H9 (cell line): ENCODE measurements around the gene PDZK1IP1. TPM values are rescaled to one million over a fixed set of nuclear protein-coding genes. Genes with fewer than 3 reads are reported as not detected.
A peak's percentile ranks its signal among the peaks of the same experiment; 100 is the strongest.

ENCODE experiments used
- DNase-seq: peaks from one replicate; pipeline ENCODE4 v3.0.0-alpha.2; 2017
- H2AFZ ChIP-seq: one replicate; pipeline ENCODE4 v1.6.1; 2013; ENCODE audit warnings: mild to moderate bottlenecking, low read length, control low read depth, moderate library complexity
- H2AK5ac ChIP-seq: 2 replicates; pipeline ENCODE4 v1.6.1; 2013; ENCODE audit warnings: low read length, control low read depth, mixed read lengths; ENCODE audit not compliant: insufficient read length
- H2BK120ac ChIP-seq: one replicate; pipeline ENCODE4 v1.6.1; 2013; ENCODE audit warnings: low read depth, mild to moderate bottlenecking, low read length, control low read depth, inconsistent platforms; ENCODE audit not compliant: poor library complexity, severe bottlenecking
- H2BK12ac ChIP-seq: 2 replicates; pipeline ENCODE4 v1.6.1; 2013; ENCODE audit warnings: low read length, control low read depth, mixed read lengths, low read depth; ENCODE audit not compliant: insufficient read length
- H2BK15ac ChIP-seq: 2 replicates; pipeline ENCODE4 v1.6.1; 2013; ENCODE audit warnings: low read depth, low read length, control low read depth
- H2BK20ac ChIP-seq: one replicate; pipeline ENCODE4 v1.6.1; 2013; ENCODE audit warnings: low read depth, mild to moderate bottlenecking, low read length, control low read depth, inconsistent platforms; ENCODE audit not compliant: poor library complexity, severe bottlenecking
- H2BK5ac ChIP-seq: 2 replicates; pipeline ENCODE4 v1.6.1; 2013; ENCODE audit warnings: low read length, control low read depth, mixed read lengths; ENCODE audit not compliant: insufficient read length
- H3K14ac ChIP-seq: 2 replicates; pipeline ENCODE4 v1.6.1; 2013; ENCODE audit warnings: low read length, control low read depth; ENCODE audit not compliant: insufficient read depth
- H3K18ac ChIP-seq: 2 replicates; pipeline ENCODE4 v1.6.1; 2013; ENCODE audit warnings: low read depth, mild to moderate bottlenecking, mixed read lengths, low read length, control low read depth; ENCODE audit not compliant: insufficient read length
- H3K23ac ChIP-seq: 2 replicates; pipeline ENCODE4 v1.6.1; 2013; ENCODE audit warnings: low read length, control low read depth, mixed read lengths, low read depth; ENCODE audit not compliant: insufficient read length
- H3K23me2 ChIP-seq: 2 replicates; pipeline ENCODE4 v1.6.1; 2013; ENCODE audit warnings: low read depth, mild to moderate bottlenecking, mixed read lengths, low read length, control low read depth; ENCODE audit not compliant: insufficient read length, poor library complexity, severe bottlenecking
- H3K27ac ChIP-seq: 2 replicates; pipeline ENCODE4 v1.5.1; 2013; ENCODE audit warnings: low read length, control low read depth, mixed read lengths, low read depth; ENCODE audit not compliant: insufficient read length
- H3K27me3 ChIP-seq: 2 replicates; pipeline ENCODE4 v1.6.1; 2013; ENCODE audit warnings: low read length, control low read depth, inconsistent platforms; ENCODE audit not compliant: insufficient read depth
- H3K4ac ChIP-seq: 2 replicates; pipeline ENCODE4 v1.6.1; 2013; ENCODE audit warnings: low read depth, mild to moderate bottlenecking, control low read depth, inconsistent platforms, low read length, moderate library complexity
- H3K4me1 ChIP-seq: 2 replicates; pipeline ENCODE4 v1.6.1; 2013; ENCODE audit warnings: low read length, control low read depth, inconsistent platforms; ENCODE audit not compliant: insufficient read depth
- H3K4me2 ChIP-seq: 2 replicates; pipeline ENCODE4 v1.6.1; 2013; ENCODE audit warnings: low read length, control low read depth, mixed read lengths; ENCODE audit not compliant: insufficient read length, insufficient read depth
- H3K56ac ChIP-seq: 2 replicates; pipeline ENCODE4 v1.6.1; 2013; ENCODE audit warnings: low read depth, mild to moderate bottlenecking, mixed read lengths, low read length, control low read depth; ENCODE audit not compliant: insufficient read length
- H3K79me1 ChIP-seq: 2 replicates; pipeline ENCODE4 v1.6.1; 2013; ENCODE audit warnings: low read depth, mild to moderate bottlenecking, moderate library complexity, low read length, control low read depth, inconsistent platforms; ENCODE audit not compliant: insufficient read depth, poor library complexity, severe bottlenecking
- H3K79me2 ChIP-seq: 2 replicates; pipeline ENCODE4 v1.6.1; 2013; ENCODE audit warnings: low read length, control low read depth, inconsistent platforms; ENCODE audit not compliant: insufficient read depth
- H3K9ac ChIP-seq: 2 replicates; pipeline ENCODE4 v1.6.1; 2013; ENCODE audit warnings: low read length, control low read depth, mixed read lengths; ENCODE audit not compliant: insufficient read length; ENCODE audit errors: extremely low read depth
- H3K9me3 ChIP-seq: one replicate; pipeline ENCODE4 v1.6.1; 2013; ENCODE audit warnings: low read depth, low read length, inconsistent platforms; ENCODE audit not compliant: control insufficient read depth
- H3T11ph ChIP-seq: one replicate; pipeline ENCODE4 v1.6.1; 2013; ENCODE audit warnings: mild to moderate bottlenecking, low read length, control low read depth, inconsistent platforms
- H4K20me1 ChIP-seq: one replicate; pipeline ENCODE4 v1.6.1; 2013; ENCODE audit not compliant: control insufficient read depth, insufficient read length, insufficient read depth
- H4K5ac ChIP-seq: 2 replicates; pipeline ENCODE4 v1.6.1; 2013; ENCODE audit warnings: low read depth, mild to moderate bottlenecking, mixed read lengths, low read length, control low read depth; ENCODE audit not compliant: insufficient read length
- H4K8ac ChIP-seq: replicated peaks from 2 replicates; pipeline ENCODE4 v1.6.1; 2013; ENCODE audit warnings: low read length, control low read depth, mixed read lengths, low read depth; ENCODE audit not compliant: insufficient read length
- H4K91ac ChIP-seq: 2 replicates; pipeline ENCODE4 v1.6.1; 2013; ENCODE audit warnings: low read depth, mild to moderate bottlenecking, moderate library complexity, mixed read lengths, low read length, control low read depth; ENCODE audit not compliant: insufficient read length
- H3K27ac Mint-ChIP-seq, 3 experiments: 2 replicates in 2 of 3; 3 replicates in 1 of 3; pipeline ENCODE4 v1.8.0; 2020 to 2021; ENCODE audit warnings: mixed read lengths in 3 of 3, mild to moderate bottlenecking in 1 of 3, moderate library complexity in 1 of 3
- H3K27me3 Mint-ChIP-seq: 2 replicates; pipeline ENCODE4 v1.8.0; 2021; ENCODE audit warnings: low read depth, mild to moderate bottlenecking, moderate library complexity, mixed read lengths
- H3K36me3 Mint-ChIP-seq, 3 experiments: 2 replicates in 2 of 3; 3 replicates in 1 of 3; pipeline ENCODE4 v1.8.0; 2020 to 2021; ENCODE audit warnings: low read depth in 3 of 3, mixed read lengths in 3 of 3; ENCODE audit not compliant: insufficient read depth in 1 of 3
- H3K4me1 Mint-ChIP-seq, 2 experiments: 2 replicates each; pipeline ENCODE4 v1.8.0; 2020; ENCODE audit warnings: mixed read lengths in 2 of 2
- H3K4me3 Mint-ChIP-seq, 2 experiments: 2 replicates in 1 of 2; 3 replicates in 1 of 2; pipeline ENCODE4 v1.8.0; 2020 to 2021; ENCODE audit warnings: mild to moderate bottlenecking in 2 of 2, mixed read lengths in 2 of 2, moderate library complexity in 1 of 2
- H3K9me3 Mint-ChIP-seq, 2 experiments: 2 replicates in 1 of 2; 3 replicates in 1 of 2; pipeline ENCODE4 v1.8.0; 2020; ENCODE audit warnings: mild to moderate bottlenecking in 2 of 2, mixed read lengths in 2 of 2, moderate library complexity in 1 of 2
- CTCF ChIP-seq: fragments of 200-600 bp; sonication (generic); conservative IDR thresholded peaks from 3 replicates; pipeline ENCODE4 v1.8.0; 2021; ENCODE audit warnings: antibody characterized with exemption, mild to moderate bottlenecking
- WGBS: extraction: QIAGEN DNeasy Blood & Tissue Kit; methylation state at CpG from one replicate; pipeline ENCODE4 v1.1.7; 2013; ENCODE audit warnings: missing lambda C conversion rate, low lambda C conversion rate, mixed read lengths; ENCODE audit not compliant: insufficient read length; ENCODE audit errors: extremely low coverage; 5-methylcytosine and 5-hydroxymethylcytosine counted together
- total RNA-seq: library from RNA; stranded (reverse); gene quantifications from 2 replicates; pipeline ENCODE4 v1.2.1, GENCODE V29; 2021

The PDZK1IP1 gene
- total RNA-seq, 1 experiment from 2014 or later = not detected

GRCh38 chr1:47190857-47191256 lies 1.0 kb upstream of the PDZK1IP1 start:
- WGBS = no CpG with 5 or more reads among the region's 6 CpGs
- no peak overlapping the region for H2AK5ac ChIP-seq
- H2AFZ ChIP-seq = no peak overlapping the region
- no peak overlapping the region for H4K5ac ChIP-seq
- no peak overlapping the region for H4K91ac ChIP-seq
- H3K9me3 Mint-ChIP-seq = no peaks in the 10 kb centered on the region
- H2BK120ac ChIP-seq = no peak overlapping the region
- H3K56ac ChIP-seq = no peak overlapping the region
- H3K4ac ChIP-seq = no peak overlapping the region
- no peak overlapping the region for H3K18ac ChIP-seq
- H2BK20ac ChIP-seq = no peak overlapping the region
- no peak for TF ChIP-seq CTCF
- no peaks in the 10 kb centered on the region for H4K20me1 ChIP-seq
- no peak overlapping the region for H3K27ac ChIP-seq
- no peak overlapping the region for H2BK12ac ChIP-seq
- H3K9ac ChIP-seq = no peak overlapping the region
- peaks cover 31 to 40% of the 10 kb centered on the region in 2 experiments for H3K4me1 Mint-ChIP-seq
- H3K27ac Mint-ChIP-seq = no peak overlapping the region
- peaks cover 7% of the 10 kb centered on the region for H3K4me1 ChIP-seq
- H3K27me3 Mint-ChIP-seq = peaks cover 59% of the 10 kb centered on the region
- peaks cover 7% of the 10 kb centered on the region; the same call in 1 of the 2 replicates for H3K27me3 ChIP-seq
- H2BK15ac ChIP-seq = no peak overlapping the region
- H3K79me2 ChIP-seq = no peaks in the 10 kb centered on the region
- H3K23me2 ChIP-seq = no peaks in the 10 kb centered on the region
- no peak overlapping the region for H4K8ac ChIP-seq
- H3K23ac ChIP-seq = no peak overlapping the region
- no peaks in the 10 kb centered on the region for H3K79me1 ChIP-seq
- H2BK5ac ChIP-seq = no peak overlapping the region
- no peak overlapping the region for H3K4me2 ChIP-seq
- no peaks in the 10 kb centered on the region for H3K9me3 ChIP-seq
- no peak overlapping the region for H3T11ph ChIP-seq
- DNase-seq = peak; percentile 18
- no peak overlapping the region for H3K4me3 Mint-ChIP-seq
- no peaks in the 10 kb centered on the region for H3K36me3 Mint-ChIP-seq
- H3K14ac ChIP-seq = no peak overlapping the region; the same call in 1 of the 2 replicates
